Mesenchymal stem cell (in vitro differentiated cells and primary cell): ENCODE measurements around the gene EFCAB6.

ENCODE experiments used
- DNase-seq: peaks from one replicate; pipeline ENCODE4 v3.0.0-alpha.2; 2013
- H2AFZ ChIP-seq: one replicate; pipeline ENCODE4 v1.6.1; 2013; ENCODE audit warnings: low read depth, mild to moderate bottlenecking, control low read depth, inconsistent platforms, low read length, moderate library complexity
- H2AK5ac ChIP-seq: 2 replicates; pipeline ENCODE4 v1.6.1; 2013; ENCODE audit warnings: low read length, moderate library complexity, mild to moderate bottlenecking, inconsistent platforms; ENCODE audit not compliant: severe bottlenecking
- H2BK120ac ChIP-seq: one replicate; pipeline ENCODE4 v1.6.1; 2013; ENCODE audit warnings: low read depth, mild to moderate bottlenecking, inconsistent platforms, low read length, moderate library complexity
- H2BK12ac ChIP-seq, 2 experiments: one replicate each; pipeline ENCODE4 v1.6.1; 2013; ENCODE audit warnings: inconsistent platforms in 2 of 2, low read length in 2 of 2, mild to moderate bottlenecking in 2 of 2, moderate library complexity in 2 of 2, control low read depth in 1 of 2
- H2BK15ac ChIP-seq: one replicate; pipeline ENCODE4 v1.6.1; 2013; ENCODE audit warnings: mild to moderate bottlenecking, low read depth, inconsistent platforms; ENCODE audit not compliant: poor library complexity, severe bottlenecking
- H2BK5ac ChIP-seq: 2 replicates; pipeline ENCODE4 v1.6.1; 2013; ENCODE audit warnings: low read depth, mild to moderate bottlenecking, low read length, control low read depth, inconsistent platforms; ENCODE audit not compliant: poor library complexity, severe bottlenecking
- H3K14ac ChIP-seq, 2 experiments: one replicate each; pipeline ENCODE4 v1.6.1; 2013; ENCODE audit warnings: inconsistent platforms in 2 of 2, low read length in 2 of 2, control low read depth in 1 of 2, mild to moderate bottlenecking in 1 of 2, moderate library complexity in 1 of 2
- H3K18ac ChIP-seq, 2 experiments: one replicate each; pipeline ENCODE4 v1.6.1; 2013; ENCODE audit warnings: inconsistent platforms in 2 of 2, low read length in 2 of 2, control low read depth in 1 of 2, low read depth in 1 of 2, mild to moderate bottlenecking in 1 of 2
- H3K23ac ChIP-seq, 2 experiments: one replicate each; pipeline ENCODE4 v1.6.1; 2013; ENCODE audit warnings: inconsistent platforms in 2 of 2, low read length in 2 of 2, mild to moderate bottlenecking in 2 of 2, moderate library complexity in 2 of 2, control low read depth in 1 of 2
- H3K27ac ChIP-seq: 2 replicates; pipeline ENCODE4 v1.5.1; 2013; ENCODE audit warnings: mild to moderate bottlenecking, moderate library complexity, low read length, control low read depth, inconsistent platforms; ENCODE audit not compliant: poor library complexity, severe bottlenecking
- H3K27me3 ChIP-seq, 2 experiments: 2 replicates each; pipeline versions ENCODE4 v1.6.1 to v1.7.0; 2013; ENCODE audit warnings: low read length in 2 of 2, mild to moderate bottlenecking in 2 of 2, moderate library complexity in 2 of 2, control low read depth in 1 of 2, inconsistent platforms in 1 of 2; ENCODE audit not compliant: control insufficient read depth in 1 of 2, insufficient read depth in 1 of 2
- H3K36me3 ChIP-seq, 2 experiments: 2 replicates each; pipeline versions ENCODE4 v1.6.1 to v1.7.0; 2013; ENCODE audit warnings: low read length in 2 of 2, control low read depth in 1 of 2, inconsistent platforms in 1 of 2, low read depth in 1 of 2, mild to moderate bottlenecking in 1 of 2; ENCODE audit not compliant: insufficient read depth in 2 of 2, control insufficient read depth in 1 of 2
- H3K4ac ChIP-seq, 2 experiments: one replicate each; pipeline ENCODE4 v1.6.1; 2013; ENCODE audit warnings: inconsistent platforms in 2 of 2, low read length in 2 of 2, mild to moderate bottlenecking in 2 of 2, moderate library complexity in 2 of 2, control low read depth in 1 of 2, low read depth in 1 of 2
- H3K4me1 ChIP-seq: 2 replicates; pipeline ENCODE4 v1.6.1; 2013; ENCODE audit warnings: low read depth, low read length, control low read depth; ENCODE audit not compliant: control insufficient read depth, insufficient read depth
- H3K4me2 ChIP-seq: 2 replicates; pipeline ENCODE4 v1.6.1; 2013; ENCODE audit warnings: low read length, mild to moderate bottlenecking, inconsistent platforms; ENCODE audit not compliant: poor library complexity, severe bottlenecking
- H3K4me3 ChIP-seq, 2 experiments: 2 replicates each; pipeline versions ENCODE4 v1.5.1 to v1.7.0; 2013; ENCODE audit warnings: low read length in 2 of 2, mild to moderate bottlenecking in 2 of 2, control low read depth in 1 of 2, low read depth in 1 of 2; ENCODE audit not compliant: insufficient read depth in 1 of 2
- H3K79me1 ChIP-seq: replicated peaks from 2 replicates; pipeline ENCODE4 v1.6.1; 2013; ENCODE audit warnings: mild to moderate bottlenecking, control low read depth, low read length, inconsistent platforms; ENCODE audit not compliant: poor library complexity, severe bottlenecking
- H3K9ac ChIP-seq: 2 replicates; pipeline ENCODE4 v1.7.0; 2013; ENCODE audit warnings: mild to moderate bottlenecking, low read length, moderate library complexity
- H3K9me3 ChIP-seq: 2 replicates; pipeline ENCODE4 v1.7.0; 2013; ENCODE audit warnings: mild to moderate bottlenecking, low read length; ENCODE audit not compliant: control insufficient read depth
- H4K8ac ChIP-seq: one replicate; pipeline ENCODE4 v1.6.1; 2013; ENCODE audit warnings: inconsistent platforms, mild to moderate bottlenecking, low read length, moderate library complexity
- H4K91ac ChIP-seq: one replicate; pipeline ENCODE4 v1.6.1; 2013; ENCODE audit warnings: mild to moderate bottlenecking, low read length, inconsistent platforms
- WGBS: methylation state at CpG from one replicate; pipeline ENCODE4 v1.1.7; 2013; ENCODE audit warnings: mixed read lengths; 5-methylcytosine and 5-hydroxymethylcytosine counted together

EFCAB6 gene

DNA sequence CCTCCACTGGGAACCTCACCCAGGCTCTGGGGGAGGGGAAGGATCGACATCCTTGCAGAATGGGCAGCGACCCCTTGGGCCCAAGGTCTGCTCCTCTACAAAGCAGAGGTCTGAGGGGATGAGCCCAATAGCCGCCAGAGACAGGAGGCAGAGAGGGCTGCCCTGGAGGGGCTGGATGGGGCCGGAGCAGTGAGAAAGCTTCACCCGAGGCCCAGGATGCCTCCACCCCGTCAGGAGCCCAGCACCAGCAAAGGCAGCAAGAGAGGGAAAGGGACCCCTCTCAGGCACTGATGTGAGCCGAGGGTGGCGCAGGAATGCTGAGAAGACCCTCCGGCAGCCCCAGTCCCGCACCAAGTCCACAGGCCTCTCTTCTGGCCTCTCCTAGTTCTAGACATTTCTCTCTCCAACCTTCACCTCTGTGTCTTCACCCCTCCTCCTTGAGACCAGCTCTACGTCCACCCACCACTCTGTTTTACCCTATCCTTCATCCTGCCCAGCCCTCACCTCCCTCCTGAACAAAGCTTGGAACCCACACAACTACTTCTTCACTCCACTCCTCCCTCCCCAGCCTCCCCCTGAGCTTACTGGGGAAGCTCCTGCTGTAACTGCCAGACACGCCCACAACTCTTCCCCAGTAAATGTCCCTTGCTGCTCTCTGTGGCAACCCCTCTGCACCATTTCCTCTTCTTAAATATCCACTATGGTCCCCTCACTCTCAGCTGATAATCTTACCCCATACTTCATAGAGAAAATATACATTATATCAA lies 268.4 kb downstream of the EFCAB6 start:
- H4K91ac ChIP-seq, result no peak overlapping the region
- H3K9me3 ChIP-seq, result no peaks in the 10 kb centered on the region
- H3K27ac ChIP-seq, result no peak overlapping the region
- H3K4me3 ChIP-seq, result no peak overlapping the region
- H3K36me3 ChIP-seq, result no peaks in the 10 kb centered on the region
- H3K27me3 ChIP-seq, result no peaks in the 10 kb centered on the region
- no peak overlapping the region for H2AFZ ChIP-seq
- H3K4ac ChIP-seq, result no peak overlapping the region
- no peak overlapping the region for H2BK12ac ChIP-seq
- no peak for DNase-seq
- WGBS, result 71% methylated on average over 12 of the region's 12 CpGs
- H3K79me1 ChIP-seq, result no peaks in the 10 kb centered on the region
- H4K8ac ChIP-seq, result no peak overlapping the region
- H3K9ac ChIP-seq, result no peak overlapping the region
- no peak overlapping the region for H3K18ac ChIP-seq
- no peak overlapping the region for H3K23ac ChIP-seq
- H3K14ac ChIP-seq, result no peak overlapping the region
- no peak overlapping the region for H2BK120ac ChIP-seq
- H2AK5ac ChIP-seq, result no peak overlapping the region
- no peaks in the 10 kb centered on the region for H3K4me1 ChIP-seq
- no peak overlapping the region for H2BK15ac ChIP-seq
- H3K4me2 ChIP-seq, result no peak overlapping the region
- no peak overlapping the region for H2BK5ac ChIP-seq

DNA sequence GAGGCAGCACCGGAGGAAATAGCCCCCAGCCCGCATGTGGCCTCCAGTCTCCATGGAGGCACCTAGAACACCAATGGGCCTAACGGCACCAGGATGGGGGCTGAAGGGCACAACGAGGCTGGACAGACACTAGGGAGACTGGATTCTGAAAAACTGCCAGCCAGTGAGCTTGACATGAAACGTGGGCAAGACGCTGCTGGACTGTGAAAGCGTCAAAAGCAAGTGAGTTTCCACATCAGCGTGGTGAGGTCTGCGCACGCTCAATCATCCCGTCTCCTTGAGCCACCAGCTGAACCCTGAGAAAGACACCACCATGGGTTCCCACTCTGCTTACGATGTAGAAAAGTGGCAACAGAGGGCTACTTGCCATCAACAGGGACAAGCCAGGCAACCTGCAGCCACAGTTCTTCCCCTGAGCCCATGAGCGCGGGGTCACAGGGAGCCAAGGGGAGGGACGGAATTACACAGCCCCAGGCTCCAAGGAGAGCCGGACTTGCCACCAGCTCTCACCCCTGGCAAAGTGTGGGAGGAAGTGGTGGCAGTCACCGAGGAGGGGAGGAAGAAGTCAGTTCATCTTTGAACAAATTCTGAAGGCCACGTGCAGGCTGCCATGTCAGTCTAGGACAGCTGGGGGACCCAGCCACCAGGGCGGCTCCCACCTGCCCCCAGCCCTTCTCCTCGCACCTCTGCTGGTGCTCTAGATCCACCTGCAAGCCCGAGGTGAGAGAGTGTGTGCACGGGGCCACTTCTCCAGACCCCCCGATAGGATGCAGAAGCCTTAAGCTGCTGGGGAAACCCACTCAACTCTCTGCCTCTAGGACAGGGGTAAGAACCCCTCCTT lies 269.2 kb downstream of the EFCAB6 start:
- Histone ChIP-seq H2BK12ac (no peak overlapping the region), H3K27me3 (no peaks in the 10 kb centered on the region), H3K4me2 (no peak overlapping the region), H4K91ac (no peak overlapping the region), H2AK5ac (no peak overlapping the region), H3K4me3 (no peak overlapping the region), H2BK120ac (no peak overlapping the region), H2BK15ac (no peak overlapping the region), H3K27ac (no peak overlapping the region), H3K4me1 (no peaks in the 10 kb centered on the region), H2BK5ac (no peak overlapping the region), H3K79me1 (no peaks in the 10 kb centered on the region), H3K36me3 (no peaks in the 10 kb centered on the region), H3K23ac (no peak overlapping the region), H3K4ac (no peak overlapping the region), H3K9ac (no peak overlapping the region), H3K9me3 (no peaks in the 10 kb centered on the region), H3K14ac (no peak overlapping the region), H3K18ac (no peak overlapping the region), H2AFZ (no peak overlapping the region), H4K8ac (no peak overlapping the region)
- 83% methylated on average over 23 of the region's 23 CpGs for WGBS
- no peak for DNase-seq

DNA sequence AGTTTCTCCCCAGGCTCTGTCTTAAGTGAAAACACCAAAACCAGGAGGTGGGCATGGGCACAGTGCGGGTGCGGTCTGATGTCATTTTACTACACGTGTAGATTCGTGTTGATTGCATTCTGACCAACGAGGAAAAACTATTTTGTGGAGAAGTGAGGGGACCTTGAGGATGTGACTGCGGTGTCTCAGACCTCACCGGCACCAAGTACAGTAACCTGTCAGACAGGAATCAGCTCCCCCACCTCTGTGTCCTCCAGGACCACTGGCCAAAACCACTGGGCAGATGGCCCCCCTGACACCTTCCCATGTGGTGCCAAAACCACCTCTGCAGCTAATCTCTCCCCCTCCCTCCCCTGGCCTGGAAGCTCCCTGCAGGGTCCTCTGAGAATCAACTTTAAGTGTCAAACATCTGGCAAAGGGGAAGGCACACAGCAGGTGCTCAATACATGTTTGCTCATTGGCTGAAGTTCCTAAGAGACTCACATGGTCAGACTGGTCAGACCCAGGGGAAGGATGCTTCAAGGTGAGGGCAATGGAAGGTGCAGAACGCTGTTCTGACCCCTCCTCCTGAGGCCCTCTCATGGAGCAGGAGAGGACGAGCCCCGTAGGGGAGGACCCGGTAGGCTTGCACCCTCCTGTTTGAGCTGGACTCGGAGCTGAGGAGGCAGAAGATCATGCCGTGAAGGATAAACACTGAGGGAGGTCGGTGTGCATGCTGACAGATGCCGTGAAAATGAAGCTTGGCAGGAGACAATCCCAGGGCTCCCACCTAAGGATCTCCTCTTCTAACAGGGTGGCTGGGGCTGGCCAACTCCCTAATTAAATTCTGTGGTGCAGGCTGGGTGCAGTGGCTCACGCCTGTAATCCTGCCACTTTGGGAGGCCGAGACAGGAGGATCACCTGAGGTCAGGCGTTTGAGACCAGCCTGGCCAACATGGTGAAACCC lies 270.4 kb downstream of the EFCAB6 start:
- no peak overlapping the region for H2BK5ac ChIP-seq
- H4K8ac ChIP-seq, result no peak overlapping the region
- DNase-seq, result no peak
- no peak overlapping the region for H3K4me2 ChIP-seq
- no peak overlapping the region for H3K23ac ChIP-seq
- no peaks in the 10 kb centered on the region for H3K9me3 ChIP-seq
- no peak overlapping the region for H3K14ac ChIP-seq
- no peaks in the 10 kb centered on the region for H3K4me1 ChIP-seq
- no peak overlapping the region for H2AK5ac ChIP-seq
- no peak overlapping the region for H2BK12ac ChIP-seq
- no peak overlapping the region for H3K9ac ChIP-seq
- no peak overlapping the region for H2AFZ ChIP-seq
- no peak overlapping the region for H3K4ac ChIP-seq
- H3K27ac ChIP-seq, result no peak overlapping the region
- no peak overlapping the region for H2BK15ac ChIP-seq
- H3K27me3 ChIP-seq, result no peaks in the 10 kb centered on the region
- H4K91ac ChIP-seq, result no peak overlapping the region
- 77% methylated on average over 18 of the region's 18 CpGs for WGBS
- H3K79me1 ChIP-seq, result no peaks in the 10 kb centered on the region
- H2BK120ac ChIP-seq, result no peak overlapping the region
- no peaks in the 10 kb centered on the region for H3K36me3 ChIP-seq
- no peak overlapping the region for H3K18ac ChIP-seq
- H3K4me3 ChIP-seq, result no peak overlapping the region
